GM12892 (cell line): ENCODE measurements around the gene RBMS3.

Experiments
- POLR2A ChIP-seq: IDR thresholded peaks from 2 replicates; pipeline ENCODE4 v1.6.1; 2011; ENCODE audit warnings: low read depth, low read length, control low read depth
- POLR2AphosphoS5 ChIP-seq: IDR thresholded peaks from 2 replicates; pipeline ENCODE4 v1.6.1; 2011; ENCODE audit warnings: low read depth, low read length, control low read depth
- TAF1 ChIP-seq: IDR thresholded peaks from 2 replicates; pipeline ENCODE4 v1.6.1; 2011; ENCODE audit warnings: low read depth, mild to moderate bottlenecking, control low read depth, low read length, borderline replicate concordance

DNA sequence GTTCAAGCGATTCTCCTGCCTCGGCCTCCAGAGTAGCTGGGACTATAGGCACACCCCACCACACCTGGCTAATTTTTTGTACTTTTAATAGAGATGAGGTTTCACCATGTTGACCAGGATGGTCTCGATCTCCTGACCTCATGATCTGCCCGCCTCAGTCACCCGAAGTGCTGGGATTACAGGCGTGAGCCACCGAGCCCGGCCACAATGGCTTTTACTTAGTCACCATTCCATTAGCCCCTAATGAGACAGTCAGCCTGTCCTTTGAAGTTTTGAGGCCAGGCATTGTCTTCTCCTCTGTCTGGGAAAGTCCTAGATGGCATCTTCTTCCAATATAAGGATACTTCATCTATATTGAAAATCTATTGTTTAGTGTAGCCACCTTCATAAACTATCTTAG is 515.9 kb downstream of the RBMS3 start:
- no peak for TF ChIP-seq POLR2AphosphoS5
- TF ChIP-seq TAF1: no peak
- TF ChIP-seq POLR2A: no peak
